Pulmonary artery endothelial cell (primary cell): ENCODE data around the gene FRMD4B. TPM values are rescaled to one million over a fixed set of nuclear protein-coding genes. Genes with fewer than 3 reads are reported as not detected.

Experiments
- DNase-seq: peaks from one replicate; pipeline ENCODE4 v3.0.0-alpha.2; 2011; ENCODE audit warnings: low read depth, low spot score
- total RNA-seq: library from RNA; depleted of rRNA; stranded (reverse); fragments of >200 nt; gene quantifications from 2 replicates; pipeline ENCODE4 v1.2.3, GENCODE V29; 2014

FRMD4B gene
- total RNA-seq, 1 donor from 2014 or later: 96.7 TPM

GRCh38 chr3:69178082-69178481 lies 207.8 kb downstream of the FRMD4B start:
- DNase-seq: no peak

GRCh38 chr3:69174871-69175737 lies 210.8 kb downstream of the FRMD4B start:
- DNase-seq: no peak

- DNase-seq: no peak
These were observed 211.4 kb downstream of the FRMD4B start for GRCh38 chr3:69174445-69174844.

DNA sequence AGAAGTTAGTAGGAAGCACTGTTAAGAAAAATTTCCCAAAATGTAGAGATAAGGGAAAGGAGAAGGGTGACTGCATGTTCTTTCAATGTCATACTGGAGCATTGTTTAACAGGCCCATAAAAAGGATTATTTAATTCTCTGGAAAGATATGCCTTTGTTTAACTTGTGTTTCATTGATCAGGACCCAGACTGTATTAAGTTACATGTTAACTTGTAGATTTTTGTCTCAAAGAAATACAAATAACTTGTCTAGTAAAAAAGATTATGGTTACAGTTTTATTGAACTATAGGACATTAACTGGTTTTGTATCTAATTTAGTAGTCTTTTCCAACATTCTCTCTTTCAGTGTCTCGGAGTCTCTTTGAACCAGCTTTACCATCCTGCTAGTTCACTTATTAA lies 213.8 kb downstream of the FRMD4B start:
- DNase-seq: no peak

- DNase-seq: no peak
These were observed 219.4 kb downstream of the FRMD4B start for GRCh38 chr3:69166446-69166845.

- DNase-seq: no peak
These were observed 220.1 kb downstream of the FRMD4B start for GRCh38 chr3:69165744-69166143.

GRCh38 chr3:69164296-69164695 lies 221.6 kb downstream of the FRMD4B start:
- DNase-seq: no peak

DNA sequence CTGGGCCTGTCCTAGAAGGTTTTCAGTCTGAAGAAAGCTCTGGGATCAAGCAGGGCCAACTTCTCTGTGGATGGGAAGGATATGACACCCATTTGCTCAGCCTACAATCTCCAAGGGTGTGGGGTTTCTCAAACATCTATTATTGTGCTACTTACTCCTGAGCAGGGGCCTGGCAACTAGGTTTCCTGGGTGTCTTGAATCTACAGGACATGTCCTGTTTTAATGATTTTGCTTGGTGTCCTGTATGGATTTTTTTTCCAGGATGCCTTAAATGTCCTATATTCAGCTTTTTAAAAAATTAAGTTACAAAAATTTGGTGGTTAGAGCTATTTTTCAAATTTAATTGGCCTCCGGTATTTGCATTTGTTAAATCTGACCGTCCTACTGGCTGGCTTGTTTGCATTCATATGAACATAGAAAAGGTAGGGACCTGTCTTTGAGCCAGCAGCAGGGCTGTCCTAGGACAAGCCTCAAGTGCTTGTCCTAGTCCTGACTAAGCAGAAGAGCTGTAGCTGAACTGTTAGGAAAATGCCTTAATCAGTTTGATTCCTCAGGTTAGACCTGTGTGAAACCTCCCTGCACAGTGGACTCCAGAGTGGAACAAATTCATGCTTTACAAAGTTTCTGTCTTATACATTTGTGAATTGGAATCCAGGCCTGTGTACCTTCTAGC lies 223.4 kb downstream of the FRMD4B start:
- no peak for DNase-seq

DNA sequence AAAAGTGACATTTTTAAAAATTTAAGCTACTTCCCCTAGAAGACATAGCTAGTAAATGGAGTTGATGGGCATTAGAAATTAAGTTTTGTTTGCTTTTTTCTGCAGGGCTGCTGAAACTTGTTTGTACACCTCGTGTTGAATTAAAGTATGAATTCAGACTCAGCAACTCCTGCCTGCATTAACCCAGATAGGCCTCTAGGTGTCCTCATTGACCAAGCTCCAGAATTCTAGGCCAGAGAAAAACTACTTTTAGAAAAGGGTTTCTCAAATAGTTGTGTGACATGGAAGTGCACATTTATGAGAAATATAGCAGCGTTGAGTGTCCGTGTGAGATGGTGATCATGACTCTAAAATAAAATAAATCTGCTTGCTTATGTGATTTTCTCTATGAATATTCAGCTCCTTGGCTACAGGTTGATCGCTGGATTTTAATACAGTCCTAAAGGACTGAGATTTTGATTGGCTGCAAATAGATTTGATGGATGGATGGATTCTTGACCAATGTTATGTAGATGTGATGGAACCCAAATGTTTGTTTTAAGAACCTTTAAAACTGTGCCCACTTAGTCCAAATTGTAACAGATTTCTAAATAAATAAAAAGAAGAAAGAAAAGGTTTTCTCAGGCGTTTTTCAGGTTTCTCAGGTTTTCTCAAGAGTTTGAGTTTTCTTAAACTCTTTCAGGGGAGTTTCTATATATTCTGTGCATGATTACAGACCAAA lies 224.1 kb downstream of the FRMD4B start:
- no peak for DNase-seq

DNA sequence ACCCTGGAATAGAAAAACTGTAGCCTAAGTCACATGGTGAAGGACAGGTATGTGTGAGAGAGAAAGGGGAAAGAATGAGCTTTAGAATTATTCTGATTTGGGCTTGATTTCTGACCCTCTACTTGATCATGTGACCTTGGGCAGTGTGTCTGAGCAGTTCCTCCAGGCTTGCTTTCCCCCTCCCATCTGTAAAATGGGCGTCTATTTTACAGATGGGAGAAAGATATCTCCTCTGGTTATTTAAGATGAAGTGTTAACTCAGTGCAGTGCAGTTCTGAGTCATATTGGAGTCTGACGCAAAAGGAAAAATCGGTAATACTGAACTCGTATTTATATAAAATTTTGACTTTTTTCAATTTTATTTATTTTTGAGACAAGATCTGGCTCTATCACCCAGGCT lies 225.4 kb downstream of the FRMD4B start:
- no peak for DNase-seq

DNA sequence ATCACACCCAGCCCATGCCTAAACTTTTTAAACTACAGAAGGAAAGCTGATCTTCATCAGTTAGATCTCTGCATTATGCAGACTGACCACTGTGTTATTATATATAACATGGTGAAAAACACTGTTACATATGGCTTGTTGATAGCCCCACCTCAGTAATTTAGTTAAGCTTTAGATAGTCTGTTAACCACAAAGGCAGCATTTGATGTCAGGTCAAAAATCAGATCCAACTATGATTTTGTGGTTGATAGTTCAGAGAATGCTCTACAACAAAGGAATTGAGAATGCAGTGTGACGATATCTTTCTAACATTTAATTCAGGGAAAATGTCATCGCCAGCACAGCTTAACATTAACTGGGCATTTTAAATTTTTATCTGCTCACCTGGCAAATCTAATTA lies 225.8 kb downstream of the FRMD4B start:
- no peak for DNase-seq

DNA sequence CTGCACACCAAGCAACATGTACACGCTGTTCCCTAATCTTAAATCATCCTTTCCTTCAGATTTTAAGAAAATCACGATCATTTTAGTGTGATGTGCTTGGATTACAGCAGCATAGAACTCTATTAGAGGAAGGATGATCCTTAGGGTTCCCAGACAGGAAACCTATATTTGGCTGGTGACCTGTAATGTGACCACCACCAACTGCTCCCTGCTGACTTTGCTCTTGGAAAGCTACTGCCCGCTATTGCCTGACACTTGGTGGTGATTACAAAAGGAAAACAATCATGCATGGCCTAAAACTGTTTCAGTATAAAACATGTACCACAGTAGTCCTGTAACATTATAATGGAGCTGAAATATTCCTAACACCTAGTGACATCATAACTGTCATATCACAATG lies 236.3 kb downstream of the FRMD4B start:
- no peak for DNase-seq

DNA sequence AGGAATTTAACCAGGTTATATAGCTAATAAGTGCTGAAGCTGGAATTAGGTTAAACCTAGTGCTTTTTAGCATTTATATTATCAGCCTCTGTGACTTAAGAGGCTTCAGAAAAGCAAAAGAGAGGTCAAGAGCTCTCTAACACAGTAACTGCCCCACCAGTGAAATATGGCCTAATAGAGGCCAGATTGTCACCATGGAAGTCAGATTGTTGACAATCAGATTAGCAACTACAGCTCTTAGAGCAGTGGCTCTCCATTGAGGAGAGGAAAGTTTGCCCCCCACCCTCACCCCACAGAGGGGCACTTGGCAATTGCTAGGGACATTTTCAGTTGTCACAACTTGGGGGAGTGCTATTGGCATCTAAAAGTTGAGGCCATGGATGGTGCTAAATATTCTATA lies 240.2 kb downstream of the FRMD4B start:
- no peak for DNase-seq

GRCh38 chr3:69144631-69145245 lies 241.2 kb downstream of the FRMD4B start:
- DNase-seq: no peak

DNA sequence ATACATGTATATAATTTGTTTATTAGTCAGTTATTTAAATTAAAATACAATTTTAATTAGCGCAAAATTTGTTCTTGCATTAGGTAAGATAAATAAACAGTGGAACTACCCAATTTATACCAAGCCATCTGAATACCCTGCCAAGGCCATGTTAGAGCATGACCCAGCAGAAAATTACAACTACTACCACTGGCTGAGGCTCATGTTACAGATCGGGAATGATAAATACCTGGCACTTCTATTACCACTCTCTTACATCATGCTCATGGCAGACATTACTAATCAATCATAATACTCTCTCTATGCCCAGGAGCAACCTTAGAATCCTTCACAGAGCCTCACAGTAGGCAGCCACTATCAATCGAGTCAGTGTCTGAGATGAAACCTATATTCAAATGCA lies 242.3 kb downstream of the FRMD4B start:
- no peak for DNase-seq

GRCh38 chr3:69142797-69143454 lies 243.0 kb downstream of the FRMD4B start:
- no peak for DNase-seq

- no peak for DNase-seq
These were observed 243.8 kb downstream of the FRMD4B start for GRCh38 chr3:69142090-69142489.

DNA sequence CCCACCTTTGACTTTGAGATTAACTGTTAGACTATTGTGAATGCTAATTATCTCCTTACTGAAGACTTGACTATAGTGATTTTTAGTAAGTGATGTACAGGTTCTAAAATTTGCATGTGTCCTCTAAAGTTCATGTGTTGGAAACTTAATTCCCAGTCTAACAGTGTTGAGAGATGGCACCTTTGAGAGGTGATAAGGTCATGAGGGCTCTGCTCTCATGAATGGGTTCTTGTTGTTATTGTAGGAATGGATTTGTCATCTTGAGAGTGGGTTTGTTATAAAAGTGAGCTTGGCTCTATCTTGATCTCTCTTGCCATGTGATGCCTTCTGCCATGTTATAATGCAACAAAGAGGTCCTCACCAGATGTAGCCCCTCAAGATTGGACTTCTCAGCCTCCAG lies 244.6 kb downstream of the FRMD4B start:
- DNase-seq: no peak

DNA sequence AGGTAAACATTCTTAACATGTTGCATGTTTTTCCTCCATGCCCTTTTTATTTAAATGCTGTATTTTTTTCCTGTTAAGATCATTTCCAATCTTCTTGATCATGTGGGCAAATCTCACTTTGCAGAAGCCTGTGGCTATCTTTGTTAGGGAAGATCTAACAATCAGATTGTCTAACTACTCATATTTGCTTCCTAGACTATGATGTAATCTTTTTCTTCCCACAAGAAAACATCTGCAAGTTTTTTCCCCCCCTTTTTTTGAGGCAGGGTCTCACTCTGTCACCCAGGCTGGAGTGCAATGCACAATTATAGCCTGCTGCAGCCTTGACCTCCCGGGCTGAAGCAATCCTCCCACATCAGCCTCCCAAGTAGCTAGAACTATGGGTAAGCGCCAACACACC lies 248.5 kb downstream of the FRMD4B start:
- no peak for DNase-seq

- no peak for DNase-seq
These were observed 248.9 kb downstream of the FRMD4B start for GRCh38 chr3:69137005-69137404.

DNA sequence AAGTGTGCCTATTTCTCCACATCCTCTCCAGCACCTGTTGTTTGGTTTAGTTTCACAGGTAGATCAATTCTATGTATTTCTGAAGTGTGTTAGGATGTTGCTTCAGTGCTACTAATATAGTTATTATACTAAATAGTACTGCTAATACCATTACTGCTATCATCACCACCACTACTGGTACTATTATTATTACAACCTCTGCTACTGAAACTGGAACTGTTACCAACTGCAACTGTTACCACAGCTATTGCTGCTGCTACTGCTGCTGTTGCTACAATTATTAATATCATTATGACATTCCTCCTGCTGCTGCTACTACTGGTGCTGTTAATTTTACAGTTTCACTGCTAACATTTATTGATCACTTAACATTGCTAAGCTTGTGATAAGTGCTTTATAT lies 255.2 kb downstream of the FRMD4B start:
- DNase-seq: no peak
